ENCODE data around the gene NOM1. TPM values are rescaled to one million over a fixed set of nuclear protein-coding genes. Genes with fewer than 3 reads are reported as not detected.
"Not testable (repeated sequence)": the region's sequence is repeated elsewhere in the genome, so short reads cannot be mapped to it uniquely, and the experiment has no call there.

NOM1 gene
- total RNA-seq, 4 donors from 2014 or later = 12.9 to 18.0 (median 14.3) TPM

DNA sequence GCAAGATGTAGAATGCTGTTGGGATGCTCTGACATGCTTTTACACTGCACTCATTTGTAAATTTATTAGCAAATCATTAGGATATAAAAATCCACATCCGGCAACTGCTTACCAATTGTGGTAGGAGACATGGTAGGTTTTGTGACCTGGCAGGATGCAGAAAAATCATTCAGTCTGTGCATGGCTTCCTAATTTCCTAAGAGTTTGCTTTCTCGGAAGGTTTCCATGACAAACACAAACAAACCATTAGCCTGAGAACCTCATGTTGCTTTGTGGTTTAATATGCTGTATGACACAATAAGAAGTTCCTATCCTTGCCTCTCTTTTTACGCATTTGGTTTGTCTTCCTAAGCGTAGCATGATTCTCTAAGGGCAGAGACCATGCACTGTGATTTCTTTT is 41.9 kb upstream of the NOM1 start:
- in situ Hi-C loops (cut with MboI; ENCODE audit: low sequenced_read_pairs in 4 of 4) = no loop called here
- intact Hi-C loops (cut with DNase I; ENCODE audit: low total_unique reads) = no loop called here

DNA sequence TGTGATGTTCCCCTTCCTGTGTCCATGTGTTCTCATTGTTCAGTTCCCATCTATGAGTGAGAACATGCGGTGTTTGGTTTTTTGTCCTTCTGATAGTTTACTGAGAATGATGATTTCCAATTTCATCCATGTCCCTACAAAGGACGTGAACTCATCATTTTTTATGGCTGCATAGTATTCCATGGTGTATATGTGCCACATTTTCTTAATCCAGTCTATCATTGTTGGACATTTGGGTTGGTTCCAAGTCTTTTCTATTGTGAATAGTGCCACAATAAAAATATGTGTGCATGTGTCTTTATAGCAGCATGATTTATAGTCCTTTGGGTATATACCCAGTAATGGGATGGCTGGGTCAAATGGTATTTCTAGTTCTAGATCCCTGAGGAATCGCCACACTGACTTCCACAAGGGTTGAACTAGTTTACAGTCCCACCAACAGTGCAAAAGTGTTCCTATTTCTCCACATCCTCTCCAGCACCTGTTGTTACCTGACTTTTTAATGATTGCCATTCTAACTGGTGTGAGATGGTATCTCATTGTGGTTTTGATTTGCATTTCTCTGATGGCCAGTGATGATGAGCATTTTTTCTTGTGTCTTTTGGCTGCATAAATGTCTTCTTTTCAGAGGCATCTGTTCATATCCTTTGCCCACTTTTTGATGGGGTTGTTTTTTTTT is 39.8 kb upstream of the NOM1 start:
- H3K9me3 ChIP-seq; in situ Hi-C loops (cut with MboI; ENCODE audit: low sequenced_read_pairs in 4 of 4); H3K4me1 ChIP-seq; DNase-seq; ATAC-seq; intact Hi-C loops (cut with DNase I; ENCODE audit: low total_unique reads); H3K27me3 ChIP-seq; H3K36me3 ChIP-seq; H3K4me3 ChIP-seq; H3K27ac ChIP-seq: not testable (repeated sequence)

More for the DNA sequence above, 41.9 kb upstream of the NOM1 start:
- Histone ChIP-seq H3K9me3 (no peaks in the 10 kb centered on the region), H3K27ac (no peak overlapping the region), H3K27me3 (no peaks in the 10 kb centered on the region), H3K4me3 (no peak overlapping the region), H3K4me1 (peaks cover 8 to 13% of the 10 kb centered on the region in 2 donors), H3K36me3 (no peaks in the 10 kb centered on the region)
- ATAC-seq = no peak
- TF ChIP-seq, protein P1, sequence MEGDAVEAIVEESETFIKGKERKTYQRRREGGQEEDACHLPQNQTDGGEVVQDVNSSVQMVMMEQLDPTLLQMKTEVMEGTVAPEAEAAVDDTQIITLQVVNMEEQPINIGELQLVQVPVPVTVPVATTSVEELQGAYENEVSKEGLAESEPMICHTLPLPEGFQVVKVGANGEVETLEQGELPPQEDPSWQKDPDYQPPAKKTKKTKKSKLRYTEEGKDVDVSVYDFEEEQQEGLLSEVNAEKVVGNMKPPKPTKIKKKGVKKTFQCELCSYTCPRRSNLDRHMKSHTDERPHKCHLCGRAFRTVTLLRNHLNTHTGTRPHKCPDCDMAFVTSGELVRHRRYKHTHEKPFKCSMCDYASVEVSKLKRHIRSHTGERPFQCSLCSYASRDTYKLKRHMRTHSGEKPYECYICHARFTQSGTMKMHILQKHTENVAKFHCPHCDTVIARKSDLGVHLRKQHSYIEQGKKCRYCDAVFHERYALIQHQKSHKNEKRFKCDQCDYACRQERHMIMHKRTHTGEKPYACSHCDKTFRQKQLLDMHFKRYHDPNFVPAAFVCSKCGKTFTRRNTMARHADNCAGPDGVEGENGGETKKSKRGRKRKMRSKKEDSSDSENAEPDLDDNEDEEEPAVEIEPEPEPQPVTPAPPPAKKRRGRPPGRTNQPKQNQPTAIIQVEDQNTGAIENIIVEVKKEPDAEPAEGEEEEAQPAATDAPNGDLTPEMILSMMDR (IDR thresholded peaks at IDR 0.05 in 4 of 5, conservative IDR thresholded peaks at IDR 0.05 in 1 of 5) = no peak
- TF ChIP-seq POLR2A (IDR thresholded peaks at IDR 0.05) = no peak
- no peak for DNase-seq

DNA sequence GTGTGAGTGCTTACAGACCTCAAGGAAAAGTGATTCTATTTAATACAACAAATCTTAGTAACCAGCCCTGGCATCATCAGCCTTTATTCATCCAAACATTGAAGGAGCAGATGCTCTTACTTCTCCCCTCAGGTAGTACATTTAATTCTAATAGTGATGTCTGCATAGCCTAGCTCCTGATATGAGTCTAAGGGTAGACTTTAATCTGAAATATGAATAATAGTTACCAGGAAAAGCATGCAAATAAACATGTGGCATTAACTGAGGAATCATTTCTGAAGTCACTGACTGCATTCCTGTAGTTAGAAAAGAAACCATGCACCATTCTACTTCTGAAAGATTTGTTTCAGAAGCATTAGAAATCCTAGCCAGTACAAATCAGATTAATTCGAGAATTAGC is 30.9 kb upstream of the NOM1 start:
- in situ Hi-C loops (cut with MboI; ENCODE audit: low sequenced_read_pairs in 4 of 4) (no loop called here), intact Hi-C loops (cut with DNase I; ENCODE audit: low total_unique reads) (no loop called here)
- H3K27me3 ChIP-seq = no peaks in the 10 kb centered on the region
- DNase-seq (no peak), ATAC-seq (no peak)
- no peaks in the 10 kb centered on the region for H3K36me3 ChIP-seq
- TF ChIP-seq POLR2A (IDR thresholded peaks at IDR 0.05) = no peak
- TF ChIP-seq, protein P1 (IDR thresholded peaks at IDR 0.05 in 4 of 5, conservative IDR thresholded peaks at IDR 0.05 in 1 of 5) = no peak
- no peaks in the 10 kb centered on the region for H3K9me3 ChIP-seq
- peaks cover 0 to 3% of the 10 kb centered on the region in 2 donors for H3K4me1 ChIP-seq
- H3K4me3 ChIP-seq = no peak overlapping the region
- no peak overlapping the region for H3K27ac ChIP-seq

DNA sequence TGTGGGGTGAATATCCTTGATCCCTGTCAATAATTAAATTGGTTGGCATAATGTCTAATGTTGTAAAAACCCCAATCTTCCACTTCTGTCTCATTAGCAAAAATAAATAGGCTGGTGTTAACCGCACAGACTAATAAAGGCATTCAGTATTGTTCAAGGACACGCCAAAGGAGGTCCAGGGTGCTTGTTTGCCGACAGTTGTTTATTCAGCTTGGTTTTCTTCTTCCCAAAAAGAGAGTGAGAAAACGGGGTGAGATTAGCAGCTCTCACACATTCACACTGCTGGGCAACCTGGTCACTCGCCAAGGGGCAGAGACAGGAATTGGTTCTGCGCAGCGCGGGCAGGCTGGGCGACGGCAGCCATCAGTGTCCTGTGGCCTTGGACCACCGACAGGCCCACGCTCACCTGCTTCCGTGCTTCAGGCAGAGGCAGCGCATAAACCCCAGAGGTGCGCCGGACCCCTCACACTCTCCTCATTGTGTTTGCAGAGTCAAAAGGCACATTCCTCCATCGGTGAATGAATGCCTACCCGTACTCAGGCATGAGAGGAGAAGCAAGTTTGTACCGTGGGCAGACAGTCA is 30.3 kb upstream of the NOM1 start:
- DNase-seq (no peak), ATAC-seq (no peak)
- TF ChIP-seq, protein P1 (IDR thresholded peaks at IDR 0.05 in 4 of 5, conservative IDR thresholded peaks at IDR 0.05 in 1 of 5) = no peak
- no peak for TF ChIP-seq POLR2A (IDR thresholded peaks at IDR 0.05)
- Histone ChIP-seq H3K4me3 (no peak overlapping the region), H3K27me3 (no peaks in the 10 kb centered on the region), H3K27ac (no peak overlapping the region), H3K9me3 (no peaks in the 10 kb centered on the region), H3K36me3 (no peaks in the 10 kb centered on the region), H3K4me1 (peaks cover 0 to 3% of the 10 kb centered on the region in 2 donors)
- in situ Hi-C loops (cut with MboI; ENCODE audit: low sequenced_read_pairs in 4 of 4) = no loop called here
- intact Hi-C loops (cut with DNase I; ENCODE audit: low total_unique reads) = no loop called here

DNA sequence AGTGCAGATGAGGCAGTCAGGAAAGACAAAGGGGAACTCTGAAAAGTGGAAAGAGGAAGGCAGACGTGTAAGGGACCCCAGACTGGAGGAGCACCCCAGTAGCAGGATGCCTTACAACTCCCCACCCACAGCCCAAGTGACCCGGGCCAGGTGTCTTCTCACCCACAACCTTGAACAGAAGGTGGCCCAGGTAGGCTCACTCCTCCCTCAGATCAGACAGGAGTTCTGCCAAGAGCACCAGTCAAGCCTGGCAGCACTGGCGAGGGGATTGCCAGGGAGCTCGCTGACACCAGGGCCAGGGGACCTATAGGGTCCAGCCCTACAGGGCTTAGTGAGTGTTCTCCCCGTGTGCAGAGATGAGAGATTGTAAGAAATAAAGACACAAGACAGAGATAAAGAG is 29.4 kb upstream of the NOM1 start:
- in situ Hi-C loops (cut with MboI; ENCODE audit: low sequenced_read_pairs in 4 of 4) = no loop called here
- intact Hi-C loops (cut with DNase I; ENCODE audit: low total_unique reads) = no loop called here
- DNase-seq (no peak), ATAC-seq (no peak)
- Histone ChIP-seq H3K27ac (no peak overlapping the region), H3K4me3 (no peak overlapping the region), H3K36me3 (no peaks in the 10 kb centered on the region), H3K9me3 (no peaks in the 10 kb centered on the region), H3K4me1 (peaks cover 0 to 3% of the 10 kb centered on the region in 2 donors), H3K27me3 (no peaks in the 10 kb centered on the region)
- no peak for TF ChIP-seq POLR2A (IDR thresholded peaks at IDR 0.05)
- TF ChIP-seq, protein P1 (IDR thresholded peaks at IDR 0.05 in 4 of 5, conservative IDR thresholded peaks at IDR 0.05 in 1 of 5) = no peak

DNA sequence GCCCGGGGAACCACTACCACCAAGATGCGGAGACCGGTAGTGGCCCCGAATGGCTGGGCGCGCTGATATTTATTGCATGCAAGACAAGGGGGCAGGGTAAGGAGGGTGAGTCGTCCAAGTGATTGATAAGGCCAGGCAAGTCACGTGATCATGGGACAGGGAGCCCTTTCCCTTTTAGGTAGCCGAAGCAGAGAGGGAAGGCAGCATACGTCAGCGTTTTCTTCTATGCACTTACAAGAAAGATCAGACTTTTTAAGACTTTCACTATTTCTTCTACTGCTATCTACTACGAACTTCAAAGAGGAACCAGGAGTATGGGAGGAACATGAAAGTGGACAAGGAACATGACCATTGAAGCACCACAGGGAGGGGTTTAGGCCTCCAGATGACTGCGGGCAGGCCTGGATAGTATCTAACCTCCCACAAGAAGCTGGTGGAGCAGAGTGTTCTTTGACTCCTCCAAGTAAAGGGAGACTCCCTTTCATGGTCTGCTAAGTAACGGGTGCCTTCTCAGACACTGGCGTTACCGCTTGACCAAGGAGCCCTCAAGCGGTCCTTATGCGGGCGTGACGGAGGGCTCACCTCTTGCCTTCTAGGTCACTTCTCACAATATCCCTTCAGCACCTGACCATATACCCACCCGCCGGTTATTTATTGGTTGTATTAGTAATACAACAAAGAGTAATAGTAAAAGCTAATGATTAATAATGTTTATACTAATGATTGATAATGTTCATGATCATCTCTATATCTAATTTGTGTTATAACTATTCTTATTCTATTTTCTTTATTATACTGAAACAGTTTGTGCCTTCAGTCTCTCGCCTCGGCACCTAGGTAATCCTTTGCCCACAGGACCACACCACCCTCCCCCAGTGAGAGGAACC is 28.8 kb upstream of the NOM1 start:
- DNase-seq; intact Hi-C loops (cut with DNase I; ENCODE audit: low total_unique reads); H3K4me3 ChIP-seq; H3K9me3 ChIP-seq; in situ Hi-C loops (cut with MboI; ENCODE audit: low sequenced_read_pairs in 4 of 4); H3K27me3 ChIP-seq; H3K4me1 ChIP-seq; ATAC-seq; H3K27ac ChIP-seq; H3K36me3 ChIP-seq: not testable (repeated sequence)

DNA sequence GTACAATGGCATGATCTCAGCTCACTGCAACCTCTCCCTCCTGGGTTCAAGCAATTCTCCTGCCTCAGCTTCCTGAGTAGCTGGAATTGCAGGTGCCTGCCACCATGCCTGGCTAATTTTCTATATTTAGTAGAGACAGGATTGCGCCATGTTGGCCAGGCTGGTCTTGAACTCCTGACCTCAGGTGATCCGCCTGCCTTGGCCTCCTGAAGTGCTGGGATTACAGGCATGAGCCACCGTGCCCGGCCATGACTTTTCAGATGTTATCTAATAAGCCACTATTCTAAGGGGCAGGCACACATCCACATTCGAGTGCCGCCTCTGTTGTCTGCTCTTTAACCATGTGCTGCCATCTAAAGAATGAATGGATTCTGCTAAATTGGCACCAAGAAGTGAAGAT is 27.2 kb upstream of the NOM1 start:
- H3K27ac ChIP-seq; H3K4me3 ChIP-seq; H3K27me3 ChIP-seq; intact Hi-C loops (cut with DNase I; ENCODE audit: low total_unique reads); in situ Hi-C loops (cut with MboI; ENCODE audit: low sequenced_read_pairs in 4 of 4); H3K36me3 ChIP-seq; H3K9me3 ChIP-seq; H3K4me1 ChIP-seq: not testable (repeated sequence)
- ATAC-seq = peak in 1 of 2 donors; percentile 78
- peak in 1 of 2 donors; percentile 66 for DNase-seq

All from gastrocnemius medialis (tissue), 4 donors.